CD14-positive monocyte (primary cell): Measurements from ENCODE around the gene FAM50B. TPM values are rescaled to one million over a fixed set of nuclear protein-coding genes. Genes with fewer than 3 reads are reported as not detected.
A peak's percentile ranks its signal among the peaks of the same experiment; 100 is the strongest.

Source experiments
- DNase-seq, 3 donors: peaks; one replicate each; pipeline ENCODE4 v3.0.0-alpha.2; 2011 to 2022
- H2AFZ ChIP-seq: 2 replicates; pipeline ENCODE4 v1.6.0; 2012; ENCODE audit warnings: mild to moderate bottlenecking, low read depth, low read length, inconsistent platforms; ENCODE audit not compliant: insufficient read depth, poor library complexity, severe bottlenecking
- H3K27ac ChIP-seq, 2 donors: 1 replicate in 1 of 2; 2 replicates in 1 of 2; pipeline ENCODE4 v1.5.1; 2012 to 2013; ENCODE audit warnings: low read length in 2 of 2, control low read depth in 1 of 2, inconsistent platforms in 1 of 2, low read depth in 1 of 2, mild to moderate bottlenecking in 1 of 2
- H3K27me3 ChIP-seq, 2 donors: one replicate each; pipeline versions ENCODE4 v1.6.0 to v1.6.1; 2011 to 2013; ENCODE audit warnings: low read length in 2 of 2; ENCODE audit not compliant: control insufficient read depth in 2 of 2, insufficient read depth in 2 of 2
- H3K36me3 ChIP-seq, 2 donors: replicated peaks in 1 of 2; 1 replicate in 1 of 2; 2 replicates in 1 of 2; pipeline versions ENCODE4 v1.5.1 to v1.6.1; 2012 to 2013; ENCODE audit warnings: low read length in 2 of 2, control low read depth in 1 of 2, inconsistent platforms in 1 of 2, mild to moderate bottlenecking in 1 of 2; ENCODE audit not compliant: insufficient read depth in 2 of 2, control insufficient read depth in 1 of 2
- H3K4me1 ChIP-seq, 2 donors: 1 replicate in 1 of 2; 2 replicates in 1 of 2; pipeline versions ENCODE4 v1.5.1 to v1.6.1; 2012 to 2013; ENCODE audit warnings: low read length in 2 of 2, control low read depth in 1 of 2, inconsistent platforms in 1 of 2, mild to moderate bottlenecking in 1 of 2, moderate library complexity in 1 of 2; ENCODE audit not compliant: insufficient read depth in 2 of 2, control insufficient read depth in 1 of 2
- H3K4me2 ChIP-seq: replicated peaks from 2 replicates; pipeline ENCODE3; 2012; ENCODE audit warnings: low read length, moderate library complexity, mild to moderate bottlenecking; ENCODE audit not compliant: poor library complexity, severe bottlenecking; ENCODE audit errors: extremely low read depth
- H3K4me3 ChIP-seq, 3 experiments: fragments of 200-600 bp in 1 of 3; sonication (generic) in 1 of 3; replicated peaks in 1 of 3; 1 replicate in 2 of 3; 2 replicates in 1 of 3; pipeline ENCODE4 v1.5.1; 2011 to 2013; ENCODE audit warnings: low read length in 3 of 3, mild to moderate bottlenecking in 3 of 3, control low read depth in 2 of 3, low read depth in 2 of 3, inconsistent platforms in 1 of 3, moderate library complexity in 1 of 3
- H3K79me2 ChIP-seq: 2 replicates; pipeline ENCODE4 v1.6.0; 2012; ENCODE audit warnings: mild to moderate bottlenecking, control low read depth, inconsistent platforms, low read length, moderate library complexity; ENCODE audit not compliant: insufficient read depth
- H3K9ac ChIP-seq: 2 replicates; pipeline ENCODE4 v1.6.0; 2017; ENCODE audit warnings: low read length, mild to moderate bottlenecking; ENCODE audit not compliant: insufficient read depth, poor library complexity, severe bottlenecking
- H3K9me3 ChIP-seq, 2 donors: replicated peaks in 1 of 2; 1 replicate in 1 of 2; 2 replicates in 1 of 2; pipeline versions ENCODE4 v1.5.1 to v1.6.1; 2012 to 2013; ENCODE audit warnings: low read length in 2 of 2, control low read depth in 1 of 2; ENCODE audit not compliant: control insufficient read depth in 1 of 2, insufficient read depth in 1 of 2
- H4K20me1 ChIP-seq: 2 replicates; pipeline ENCODE4 v1.6.0; 2012; ENCODE audit warnings: mild to moderate bottlenecking, low read length, control low read depth, moderate library complexity; ENCODE audit not compliant: insufficient read depth
- H3K27ac Mint-ChIP-seq, 7 donors: one replicate each; pipeline ENCODE4 v1.8.0; 2020; ENCODE audit warnings: mild to moderate bottlenecking in 7 of 7, mixed read lengths in 7 of 7, moderate library complexity in 6 of 7, inconsistent platforms in 2 of 7
- H3K27me3 Mint-ChIP-seq, 3 donors: one replicate each; pipeline ENCODE4 v1.8.0; 2021 to 2022; ENCODE audit warnings: low read depth in 3 of 3, mild to moderate bottlenecking in 3 of 3, mixed read lengths in 3 of 3, moderate library complexity in 3 of 3, inconsistent platforms in 1 of 3
- H3K36me3 Mint-ChIP-seq, 2 donors: one replicate each; pipeline ENCODE4 v1.8.0; 2020; ENCODE audit warnings: mixed read lengths in 2 of 2, inconsistent platforms in 1 of 2, mild to moderate bottlenecking in 1 of 2
- H3K4me1 Mint-ChIP-seq: one replicate; pipeline ENCODE4 v1.8.0; 2020; ENCODE audit warnings: mild to moderate bottlenecking, mixed read lengths
- H3K4me3 Mint-ChIP-seq, 2 donors: one replicate each; pipeline ENCODE4 v1.8.0; 2020; ENCODE audit warnings: mild to moderate bottlenecking in 2 of 2, mixed read lengths in 2 of 2, moderate library complexity in 1 of 2
- H3K9me3 Mint-ChIP-seq, 7 donors: one replicate each; pipeline ENCODE4 v1.8.0; 2020 to 2022; ENCODE audit warnings: mixed read lengths in 7 of 7, mild to moderate bottlenecking in 6 of 7, moderate library complexity in 6 of 7, inconsistent platforms in 2 of 7
- WGBS: methylation state at CpG from one replicate; pipeline ENCODE4 v1.1.5; 2013; ENCODE audit warnings: missing lambda C conversion rate; ENCODE audit not compliant: insufficient coverage; 5-methylcytosine and 5-hydroxymethylcytosine counted together
- intact Hi-C, 2 donors: fragments of 100-400 bp; cut with micrococcal nuclease; formaldehyde crosslinking; loops; one replicate each; pipeline versions ENCODE4 v1.15.0 to v1.15.1; 2023
- polyA plus RNA-seq, 3 donors: library from polyadenylated mRNA; depleted of rRNA in 1 of 3; unstranded in 2 of 3; stranded (reverse) in 1 of 3; fragments of 300-500 nt in 2 of 3; fragments of >200 nt in 1 of 3; fragmentation: Illumina TruSeq in 2 of 3; gene quantifications; 1 replicate in 2 of 3; 2 replicates in 1 of 3; pipeline ENCODE4 v1.2.3, GENCODE V29; 2012 to 2021
- TF ChIP-seq, protein P1 (sequence below): fragments of 200-600 bp; IDR thresholded peaks from one replicate; pipeline ENCODE4 v1.8.0; 2022; ENCODE audit warnings: antibody characterized with exemption, mild to moderate bottlenecking

The FAM50B gene
- polyA plus RNA-seq, 3 donors, result 1.8 to 3.3 (median 3.0) TPM

DNA sequence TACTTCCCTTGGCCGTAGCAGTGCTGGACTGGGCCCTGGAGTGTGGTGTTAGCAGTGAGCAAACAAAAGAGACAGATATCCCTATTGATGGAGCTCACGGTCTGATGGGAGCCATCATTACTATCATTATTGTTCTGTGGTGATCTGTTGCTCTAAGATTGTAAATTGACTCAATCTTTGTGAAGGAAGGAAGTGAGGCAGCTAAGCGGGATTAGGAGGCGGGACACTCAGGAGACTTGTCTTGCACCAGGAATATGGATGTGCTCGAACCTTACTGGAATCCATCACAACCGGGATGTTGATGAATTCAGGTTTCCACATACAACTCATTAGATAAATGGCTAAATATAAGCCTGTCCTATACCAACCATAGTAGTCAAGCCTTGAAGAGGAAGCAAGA is 25.5 kb upstream of the FAM50B start:
- Mint-ChIP-seq H3K27me3 (peaks cover 0 to 6% (median 1%) of the 10 kb centered on the region in 3 donors), H3K9me3 (no peaks in the 10 kb centered on the region), H3K4me1 (no peaks in the 10 kb centered on the region), H3K27ac (no peak overlapping the region), H3K36me3 (no peaks in the 10 kb centered on the region), H3K4me3 (no peak overlapping the region)
- H4K20me1 ChIP-seq, result no peaks in the 10 kb centered on the region
- H3K36me3 ChIP-seq, result no peaks in the 10 kb centered on the region
- no peak overlapping the region for H3K4me2 ChIP-seq
- 83% methylated on average over 1 of the region's 6 CpGs for WGBS
- H3K4me1 ChIP-seq, result no peaks in the 10 kb centered on the region
- H3K9me3 ChIP-seq, result no peaks in the 10 kb centered on the region
- no peak overlapping the region for H3K9ac ChIP-seq
- no peaks in the 10 kb centered on the region for H3K79me2 ChIP-seq
- TF ChIP-seq, protein P1, sequence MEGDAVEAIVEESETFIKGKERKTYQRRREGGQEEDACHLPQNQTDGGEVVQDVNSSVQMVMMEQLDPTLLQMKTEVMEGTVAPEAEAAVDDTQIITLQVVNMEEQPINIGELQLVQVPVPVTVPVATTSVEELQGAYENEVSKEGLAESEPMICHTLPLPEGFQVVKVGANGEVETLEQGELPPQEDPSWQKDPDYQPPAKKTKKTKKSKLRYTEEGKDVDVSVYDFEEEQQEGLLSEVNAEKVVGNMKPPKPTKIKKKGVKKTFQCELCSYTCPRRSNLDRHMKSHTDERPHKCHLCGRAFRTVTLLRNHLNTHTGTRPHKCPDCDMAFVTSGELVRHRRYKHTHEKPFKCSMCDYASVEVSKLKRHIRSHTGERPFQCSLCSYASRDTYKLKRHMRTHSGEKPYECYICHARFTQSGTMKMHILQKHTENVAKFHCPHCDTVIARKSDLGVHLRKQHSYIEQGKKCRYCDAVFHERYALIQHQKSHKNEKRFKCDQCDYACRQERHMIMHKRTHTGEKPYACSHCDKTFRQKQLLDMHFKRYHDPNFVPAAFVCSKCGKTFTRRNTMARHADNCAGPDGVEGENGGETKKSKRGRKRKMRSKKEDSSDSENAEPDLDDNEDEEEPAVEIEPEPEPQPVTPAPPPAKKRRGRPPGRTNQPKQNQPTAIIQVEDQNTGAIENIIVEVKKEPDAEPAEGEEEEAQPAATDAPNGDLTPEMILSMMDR, result no peak
- intact Hi-C loops, result no loop called here
- DNase-seq, result no peak
- H3K27ac ChIP-seq, result no peak overlapping the region
- no peak overlapping the region for H2AFZ ChIP-seq
- no peaks in the 10 kb centered on the region for H3K27me3 ChIP-seq
- H3K4me3 ChIP-seq, result no peak overlapping the region

DNA sequence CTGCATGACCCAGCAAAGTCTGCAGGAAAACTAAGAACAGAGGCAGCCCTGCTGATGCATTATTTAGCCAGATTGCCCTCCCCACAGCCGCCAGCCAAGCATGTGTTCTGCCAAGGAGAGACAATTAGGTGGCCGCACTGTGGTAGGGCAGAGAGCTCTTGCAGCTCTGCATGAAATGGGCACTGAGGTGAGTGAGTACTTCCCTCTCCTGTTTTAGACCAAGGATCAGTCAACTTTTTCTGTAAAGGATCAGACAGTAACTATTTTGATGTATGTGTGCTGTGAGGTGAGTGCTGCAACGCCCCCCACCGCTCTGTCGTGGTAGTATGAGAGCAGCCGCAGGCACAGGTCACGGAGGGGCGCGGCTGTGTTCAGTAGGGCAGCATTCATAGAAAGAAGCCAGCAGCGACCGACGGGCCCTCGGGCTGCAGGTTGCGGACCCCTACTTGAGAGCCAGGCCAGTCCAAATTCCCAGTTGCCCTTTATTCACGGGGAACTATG is 23.8 kb upstream of the FAM50B start:
- H3K27me3 Mint-ChIP-seq, result peaks cover 0 to 5% (median 1%) of the 10 kb centered on the region in 3 donors
- Histone ChIP-seq H3K9me3 (no peaks in the 10 kb centered on the region), H2AFZ (no peak overlapping the region), H3K4me2 (no peak overlapping the region), H3K4me1 (no peaks in the 10 kb centered on the region), H4K20me1 (no peaks in the 10 kb centered on the region), H3K4me3 (no peak overlapping the region), H3K9ac (no peak overlapping the region), H3K79me2 (no peaks in the 10 kb centered on the region), H3K27me3 (no peaks in the 10 kb centered on the region), H3K27ac (no peak overlapping the region), H3K36me3 (no peaks in the 10 kb centered on the region)
- H3K4me3 Mint-ChIP-seq, result no peak overlapping the region
- intact Hi-C loops, result no loop called here
- H3K27ac Mint-ChIP-seq, result peak overlapping the region in 1 of 7 donors; percentile 56
- no peaks in the 10 kb centered on the region for H3K36me3 Mint-ChIP-seq
- H3K4me1 Mint-ChIP-seq, result no peaks in the 10 kb centered on the region
- H3K9me3 Mint-ChIP-seq, result no peaks in the 10 kb centered on the region
- TF ChIP-seq, protein P1, result no peak
- WGBS, result 96% methylated on average over 11 of the region's 15 CpGs
- no peak for DNase-seq
